Tongue (tissue), 2 donors: ENCODE results near the gene CSNK1D. TPM values are rescaled to one million over a fixed set of nuclear protein-coding genes. Genes with fewer than 3 reads are reported as not detected.

Source experiments
- DNase-seq: peaks from one replicate; pipeline ENCODE4 v3.0.0-alpha.2; 2015
- total RNA-seq: library from RNA; depleted of rRNA; stranded (reverse); fragments of >200 nt; gene quantifications from one replicate; pipeline ENCODE4 v1.2.3, GENCODE V29; 2014

CSNK1D gene
- total RNA-seq, 1 donor from 2014 or later, result 72.8 TPM

- peak; percentile 81 for DNase-seq
Measured at GRCh38 chr17:82238472-82239201, 34.9 kb downstream of the CSNK1D start.

GRCh38 chr17:82237746-82238471 lies 35.6 kb downstream of the CSNK1D start:
- no peak for DNase-seq

DNA sequence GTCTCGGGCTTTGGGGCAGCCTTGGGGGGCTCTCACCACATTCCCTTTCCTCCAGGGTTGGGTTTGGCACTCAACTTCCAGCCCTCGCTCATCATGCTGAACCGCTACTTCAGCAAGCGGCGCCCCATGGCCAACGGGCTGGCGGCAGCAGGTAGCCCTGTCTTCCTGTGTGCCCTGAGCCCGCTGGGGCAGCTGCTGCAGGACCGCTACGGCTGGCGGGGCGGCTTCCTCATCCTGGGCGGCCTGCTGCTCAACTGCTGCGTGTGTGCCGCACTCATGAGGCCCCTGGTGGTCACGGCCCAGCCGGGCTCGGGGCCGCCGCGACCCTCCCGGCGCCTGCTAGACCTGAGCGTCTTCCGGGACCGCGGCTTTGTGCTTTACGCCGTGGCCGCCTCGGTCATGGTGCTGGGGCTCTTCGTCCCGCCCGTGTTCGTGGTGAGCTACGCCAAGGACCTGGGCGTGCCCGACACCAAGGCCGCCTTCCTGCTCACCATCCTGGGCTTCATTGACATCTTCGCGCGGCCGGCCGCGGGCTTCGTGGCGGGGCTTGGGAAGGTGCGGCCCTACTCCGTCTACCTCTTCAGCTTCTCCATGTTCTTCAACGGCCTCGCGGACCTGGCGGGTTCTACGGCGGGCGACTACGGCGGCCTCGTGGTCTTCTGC lies 36.3 kb downstream of the CSNK1D start:
- DNase-seq, result no peak

DNA sequence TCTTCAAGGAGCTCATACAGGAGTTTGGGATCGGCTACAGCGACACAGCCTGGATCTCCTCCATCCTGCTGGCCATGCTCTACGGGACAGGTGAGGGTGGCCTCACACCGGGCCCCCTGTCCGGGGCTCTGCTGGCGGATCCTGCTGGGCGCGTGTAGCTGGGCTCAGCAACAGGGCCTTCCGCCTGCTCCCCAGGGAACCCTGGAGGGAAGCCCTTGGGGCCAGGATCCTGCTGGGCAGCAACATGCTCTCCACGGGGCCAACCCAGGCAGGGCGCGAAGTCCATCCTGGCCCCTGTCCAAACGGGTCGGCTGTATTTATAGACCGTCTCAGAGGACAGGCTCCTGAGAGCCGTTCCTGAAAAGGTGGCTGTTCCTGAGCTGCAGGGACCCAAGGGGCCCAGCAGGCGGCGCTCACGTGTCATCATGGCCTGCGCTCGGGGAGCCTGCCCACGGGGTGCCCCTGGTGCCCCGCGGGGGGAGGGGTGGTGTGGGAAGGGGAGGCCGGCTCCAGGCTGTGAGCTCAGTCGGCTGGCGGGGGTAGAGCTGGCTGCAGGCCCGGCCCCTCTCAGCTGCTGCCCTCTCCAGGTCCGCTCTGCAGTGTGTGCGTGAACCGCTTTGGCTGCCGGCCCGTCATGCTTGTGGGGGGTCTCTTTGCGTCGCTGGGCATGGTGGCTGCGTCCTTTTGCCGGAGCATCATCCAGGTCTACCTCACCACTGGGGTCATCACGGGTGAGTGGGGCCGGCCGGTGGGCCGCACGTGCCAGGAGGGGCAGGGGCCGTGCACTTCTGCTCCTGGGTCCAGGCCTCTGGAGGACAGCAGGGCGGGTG lies 37.1 kb downstream of the CSNK1D start:
- peak; percentile 93 for DNase-seq

DNA sequence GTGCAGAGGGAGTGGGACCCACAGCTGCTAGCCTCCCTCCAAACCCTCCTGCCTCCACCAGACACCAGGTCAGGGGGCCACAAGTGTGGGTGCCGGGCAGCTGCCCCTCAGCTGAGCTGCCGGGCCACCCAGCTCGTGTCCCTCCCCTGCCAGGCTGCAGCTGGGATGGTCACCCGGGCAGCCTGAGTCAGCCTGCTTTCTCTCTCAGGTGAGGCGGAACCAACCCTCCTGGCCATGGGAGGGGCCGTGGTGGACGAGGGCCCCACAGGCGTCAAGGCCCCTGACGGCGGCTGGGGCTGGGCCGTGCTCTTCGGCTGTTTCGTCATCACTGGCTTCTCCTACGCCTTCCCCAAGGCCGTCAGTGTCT lies 37.7 kb downstream of the CSNK1D start:
- DNase-seq, result no peak

- no peak for DNase-seq
Measured at GRCh38 chr17:82235056-82235774, 38.3 kb downstream of the CSNK1D start.

DNA sequence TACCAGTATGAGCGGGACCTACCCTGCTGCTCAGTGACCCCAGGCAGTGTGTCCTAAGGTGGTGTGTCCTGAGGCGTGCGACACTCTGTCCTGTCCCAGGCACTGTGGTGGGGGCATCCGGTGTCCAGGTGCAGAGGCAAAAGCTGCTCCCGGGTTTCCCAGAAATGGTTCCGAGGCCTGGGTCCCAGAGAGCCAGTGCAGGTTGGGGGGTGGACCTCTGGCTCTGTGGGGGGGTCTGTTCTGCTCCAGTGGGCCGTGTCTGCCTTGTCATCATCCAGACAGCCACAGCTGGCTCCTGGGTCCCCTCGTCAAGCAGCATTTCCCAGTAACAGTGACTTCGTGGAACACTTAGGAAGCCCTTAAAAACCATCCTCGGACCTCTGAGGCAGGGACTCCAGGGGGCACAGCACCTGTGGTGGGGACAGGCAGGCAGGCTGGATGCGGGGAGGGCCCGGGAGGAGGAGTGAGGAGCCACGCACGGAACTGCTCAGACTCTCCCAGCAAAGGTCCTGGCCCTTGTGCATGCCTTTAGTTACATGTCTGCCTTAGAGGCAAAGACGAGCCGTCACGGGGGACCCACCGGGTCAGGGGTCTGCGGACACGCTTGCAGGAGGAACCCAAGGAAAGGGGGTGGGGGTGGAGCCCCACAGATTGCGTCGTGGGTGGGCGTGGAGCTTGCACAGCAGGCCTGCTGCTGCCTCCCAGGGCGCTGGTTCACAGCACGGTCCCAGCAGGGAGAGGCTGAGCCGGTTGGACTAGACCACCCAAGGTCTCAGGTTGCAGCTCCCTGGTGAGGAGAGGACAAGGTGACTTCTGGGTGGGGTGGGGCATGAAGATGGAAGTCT lies 39.1 kb downstream of the CSNK1D start:
- peak; percentile 61 for DNase-seq

GRCh38 chr17:82232876-82233785 lies 40.4 kb downstream of the CSNK1D start:
- no peak for DNase-seq

DNA sequence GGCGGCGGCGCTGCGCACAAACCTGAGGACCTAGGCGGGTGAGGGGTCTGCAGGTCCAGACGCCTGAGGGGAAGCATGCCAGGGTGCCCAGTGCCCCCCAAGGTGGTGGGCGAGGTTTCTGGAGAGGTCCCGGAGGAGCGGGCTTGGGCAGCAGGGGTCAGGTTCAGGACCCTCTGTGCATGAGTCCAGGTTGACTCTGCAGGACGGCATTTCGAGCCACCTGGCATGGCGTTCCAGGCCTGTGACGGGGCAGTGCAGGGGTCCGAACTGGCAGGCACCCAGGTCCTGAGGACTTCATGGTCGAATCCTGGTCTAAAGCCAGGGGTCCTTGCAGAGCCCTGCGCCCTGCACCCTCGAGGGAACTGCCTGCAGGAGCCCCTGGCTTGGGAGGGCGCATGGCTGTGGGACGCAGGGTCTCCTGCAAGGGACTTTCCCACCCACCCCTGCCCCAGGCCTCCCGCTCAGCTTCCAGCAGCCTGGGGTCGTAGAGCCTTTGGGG lies 41.1 kb downstream of the CSNK1D start:
- no peak for DNase-seq

DNA sequence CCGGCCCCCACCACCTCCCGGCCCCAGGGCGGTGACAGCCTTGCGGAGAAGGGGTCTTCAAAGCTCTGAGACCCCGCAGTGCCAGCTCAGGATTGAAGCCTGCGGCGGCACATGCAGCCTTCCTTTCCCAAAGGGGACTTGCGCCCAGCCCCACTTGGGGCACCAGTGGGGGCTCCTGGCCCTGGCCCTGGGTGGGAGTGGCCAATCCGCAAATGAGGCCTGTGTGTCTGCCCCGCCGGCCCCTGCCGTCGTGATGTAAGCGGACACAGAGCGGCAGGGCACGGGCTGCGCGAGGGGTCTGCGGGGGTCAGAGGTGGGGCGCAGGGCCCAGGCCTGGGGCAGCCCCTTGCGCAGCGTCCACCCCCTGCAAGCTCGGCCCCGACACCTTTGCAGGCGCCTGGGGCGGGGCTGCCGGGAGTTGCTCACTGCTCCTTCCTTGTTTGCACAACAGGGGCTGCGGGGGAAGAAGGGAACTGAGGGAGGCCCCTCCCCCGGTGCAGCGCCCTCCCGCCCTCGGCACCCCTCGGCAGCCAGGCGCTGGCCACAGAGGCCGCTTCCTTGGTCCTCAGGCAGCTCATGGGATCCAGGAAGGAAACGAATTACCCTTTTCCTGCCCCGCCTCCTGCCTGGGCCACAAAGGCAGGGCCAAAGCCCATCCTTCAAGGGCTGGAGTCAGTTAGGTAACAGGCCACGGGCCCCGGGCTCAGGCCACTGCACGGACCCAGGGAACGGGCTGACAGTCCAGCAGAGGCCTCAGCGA lies 41.8 kb downstream of the CSNK1D start:
- DNase-seq, result no peak

DNA sequence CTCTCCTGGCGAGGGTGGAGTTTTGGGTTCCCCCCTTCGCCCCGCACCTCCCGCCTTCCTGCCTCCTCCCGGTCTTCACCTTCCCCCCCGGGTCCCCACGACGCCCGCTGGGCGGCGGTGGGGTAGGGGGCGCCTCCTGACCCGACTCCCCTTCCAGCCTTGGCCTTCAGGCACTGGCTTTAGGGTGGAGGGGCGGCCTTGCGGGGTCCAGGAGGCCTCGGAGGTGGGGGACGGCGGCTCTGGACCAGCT lies 42.3 kb downstream of the CSNK1D start:
- no peak for DNase-seq

GRCh38 chr17:82230609-82231311 lies 42.7 kb downstream of the CSNK1D start:
- DNase-seq, result peak; percentile 82

DNA sequence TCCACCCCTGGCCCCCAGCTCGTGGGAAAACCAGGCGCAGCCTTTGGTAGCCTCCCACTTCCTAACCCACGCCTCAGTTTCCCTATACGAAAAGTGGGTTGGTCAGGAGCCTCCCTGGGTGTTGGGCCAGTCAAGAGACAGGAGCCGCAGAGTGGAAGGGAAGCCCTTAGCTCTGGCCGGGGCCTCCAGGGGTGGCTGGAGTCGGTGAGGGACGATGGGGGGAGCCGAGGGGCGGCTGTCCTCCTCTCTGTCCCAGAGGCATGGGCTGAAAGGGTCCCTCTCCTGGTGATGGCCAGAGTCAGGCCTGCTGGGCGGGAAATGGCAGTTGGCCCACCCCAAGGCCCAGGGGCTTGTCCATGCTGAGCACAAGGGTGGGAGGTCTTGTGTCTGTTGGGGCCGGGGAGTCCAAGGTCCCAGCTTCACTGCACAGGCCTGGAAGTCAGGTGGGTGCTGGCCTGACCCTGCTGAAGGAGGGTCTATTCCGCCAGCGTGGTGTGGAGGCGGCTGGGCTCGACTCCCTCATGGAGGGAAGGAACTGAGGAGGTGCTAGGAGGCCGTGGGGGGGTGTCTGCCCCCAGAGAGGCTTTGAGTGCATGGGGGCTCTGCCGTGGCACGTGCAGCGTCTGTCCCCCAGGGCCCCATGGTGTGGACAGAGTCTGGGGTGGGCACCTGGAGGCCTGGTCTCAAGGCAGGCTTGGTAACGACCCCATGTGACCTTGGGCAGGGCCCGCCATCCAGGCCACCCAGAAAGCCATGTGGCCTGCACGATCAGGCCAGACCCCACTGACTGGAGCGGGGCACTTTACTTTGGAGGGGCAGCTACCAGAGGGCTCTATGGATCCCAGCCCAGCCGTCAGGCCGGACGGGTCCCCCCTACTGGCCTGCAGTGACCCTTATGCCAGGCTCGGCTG lies 43.5 kb downstream of the CSNK1D start:
- no peak for DNase-seq

DNA sequence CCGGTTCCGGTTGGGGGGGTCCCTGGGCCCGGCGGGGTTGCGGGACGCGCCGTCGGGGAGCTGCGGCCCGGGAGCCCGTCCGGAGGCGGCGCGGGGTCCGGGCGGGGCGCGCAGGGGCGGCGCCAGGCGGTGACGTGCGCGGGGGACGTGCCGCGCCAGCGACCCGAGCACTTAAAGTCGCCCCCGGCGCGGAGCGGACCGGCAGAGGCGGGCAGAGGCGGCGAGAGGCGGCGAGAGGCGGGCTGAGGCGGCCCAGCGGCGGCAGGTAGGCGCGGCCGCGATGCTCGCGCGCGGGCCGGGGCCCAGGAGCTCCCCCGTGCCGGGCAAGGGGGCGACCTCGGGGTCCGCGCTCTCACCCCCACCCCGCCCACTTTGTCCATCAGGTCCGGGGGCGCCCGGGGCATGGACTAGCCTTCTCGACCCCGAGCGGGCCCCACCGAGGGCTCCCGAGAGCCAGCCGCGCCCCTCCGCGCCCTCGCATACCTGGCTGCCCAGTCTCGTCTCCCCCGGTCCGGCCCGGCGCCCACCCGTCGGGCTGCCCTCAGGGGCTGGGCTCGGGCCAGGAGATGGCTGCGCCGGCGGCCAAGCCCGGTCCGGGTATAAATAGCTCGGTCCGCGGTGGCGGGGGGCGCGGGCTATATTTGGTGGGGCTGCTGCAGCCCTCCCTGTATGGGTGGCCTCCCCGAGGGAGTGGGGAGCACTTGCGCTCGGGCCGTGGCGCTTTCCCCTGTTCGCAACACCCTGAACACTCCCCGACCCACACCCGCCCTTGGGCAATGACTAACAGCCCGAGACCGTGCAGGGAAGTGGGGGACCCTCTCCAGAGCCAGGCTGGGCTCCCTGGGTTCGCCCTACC lies 44.4 kb downstream of the CSNK1D start, which contains the start of gene SLC16A3:
Gene SLC16A3, plus strand, starts transcription at position 201 of the 856 bp plus-strand sequence. CDS start 6,967 bp downstream, outside the sequence.
- peak; percentile 75 for DNase-seq

- DNase-seq, result no peak
Measured at GRCh38 chr17:82228278-82228841, 45.1 kb downstream of the CSNK1D start.
